Cardiac muscle cell (in vitro differentiated cells and primary cell): ENCODE data around the gene KRT77. TPM values are rescaled to one million over a fixed set of nuclear protein-coding genes. Genes with fewer than 3 reads are reported as not detected.

Experiments used
- DNase-seq, 2 donors: peaks; one replicate each; pipeline versions ENCODE4 v3.0.0 to v3.0.0-alpha.2; 2010 to 2017; ENCODE audit warnings: low read depth in 1 of 2, low spot score in 1 of 2
- H3K27ac ChIP-seq: fragments of 200-600 bp; sonication (generic); 2 replicates; pipeline ENCODE4 v1.5.1; 2016
- H3K27me3 ChIP-seq: fragments of 200-600 bp; sonication (generic); 2 replicates; pipeline ENCODE4 v1.6.0; 2016; ENCODE audit warnings: control low read depth
- H3K36me3 ChIP-seq: fragments of 200-600 bp; sonication (generic); 2 replicates; pipeline ENCODE4 v1.5.1; 2016; ENCODE audit warnings: control low read depth
- H3K4me1 ChIP-seq: fragments of 200-600 bp; sonication (generic); 2 replicates; pipeline ENCODE4 v1.8.1; 2017; ENCODE audit warnings: low read depth, mild to moderate bottlenecking, mixed run types
- H3K4me3 ChIP-seq: fragments of 200-600 bp; sonication (generic); 2 replicates; pipeline ENCODE4 v1.5.1; 2016; ENCODE audit warnings: mild to moderate bottlenecking
- H3K9me3 ChIP-seq: fragments of 200-600 bp; sonication (generic); 2 replicates; pipeline ENCODE4 v1.5.1; 2017; ENCODE audit warnings: low read depth, mild to moderate bottlenecking, control low read depth
- CTCF ChIP-seq: IDR thresholded peaks from 2 replicates; pipeline ENCODE4 v1.5.1; 2012; ENCODE audit warnings: low read depth, mild to moderate bottlenecking, low read length
- polyA plus RNA-seq: library from polyadenylated mRNA; unstranded; fragments of >200 nt; fragmentation: Nextera tagmentation; extraction: Ambion mirVana; gene quantifications from 2 replicates; pipeline ENCODE4 v1.2.1, GENCODE V29; 2016
- total RNA-seq: library from RNA; depleted of rRNA; stranded (reverse); fragments of >200 nt; gene quantifications from 2 replicates; pipeline ENCODE4 v1.2.3, GENCODE V29; 2016

KRT77 gene
- total and polyA plus RNA-seq, 2 experiments from 2014 or later, result not detected

GRCh38 chr12:52693261-52693660 lies 10.1 kb downstream of the KRT77 start:
- Histone ChIP-seq H3K4me3 (no peak overlapping the region), H3K27ac (no peak overlapping the region), H3K9me3 (no peaks in the 10 kb centered on the region), H3K4me1 (peaks cover 3% of the 10 kb centered on the region), H3K27me3 (peaks cover 44% of the 10 kb centered on the region), H3K36me3 (no peaks in the 10 kb centered on the region)
- no peak for TF ChIP-seq CTCF
- no peak for DNase-seq

- TF ChIP-seq CTCF, result peak; percentile 13
These were observed 11.1 kb downstream of the KRT77 start for GRCh38 chr12:52692254-52692653.

GRCh38 chr12:52691841-52692150 lies 11.5 kb downstream of the KRT77 start:
- H3K4me1 ChIP-seq, result no peaks in the 10 kb centered on the region
- no peaks in the 10 kb centered on the region for H3K36me3 ChIP-seq
- no peaks in the 10 kb centered on the region for H3K9me3 ChIP-seq
- H3K27ac ChIP-seq, result no peak overlapping the region
- no peak for DNase-seq
- TF ChIP-seq CTCF, result no peak
- H3K27me3 ChIP-seq, result peaks cover 58% of the 10 kb centered on the region
- H3K4me3 ChIP-seq, result no peak overlapping the region

More at GRCh38 chr12:52692254-52692653, 11.1 kb downstream of the KRT77 start:
- H3K36me3 ChIP-seq, result no peaks in the 10 kb centered on the region
- no peaks in the 10 kb centered on the region for H3K9me3 ChIP-seq
- peaks cover 54% of the 10 kb centered on the region for H3K27me3 ChIP-seq
- peak in 1 of 2 donors; percentile 52 for DNase-seq
- no peak overlapping the region for H3K4me3 ChIP-seq
- H3K27ac ChIP-seq, result no peak overlapping the region
- no peaks in the 10 kb centered on the region for H3K4me1 ChIP-seq

- peak overlapping the region; percentile 4 for H3K4me3 ChIP-seq
- no peaks in the 10 kb centered on the region for H3K36me3 ChIP-seq
- H3K9me3 ChIP-seq, result no peaks in the 10 kb centered on the region
- peaks cover 64% of the 10 kb centered on the region for H3K27me3 ChIP-seq
- peak in 1 of 2 donors; percentile 47 for DNase-seq
- TF ChIP-seq CTCF, result no peak
- H3K4me1 ChIP-seq, result no peaks in the 10 kb centered on the region
- H3K27ac ChIP-seq, result no peak overlapping the region
These were observed 12.1 kb downstream of the KRT77 start for GRCh38 chr12:52691076-52691840.

- Histone ChIP-seq H3K9me3 (no peaks in the 10 kb centered on the region), H3K27me3 (peaks cover 71% of the 10 kb centered on the region), H3K4me3 (peak overlapping the region; percentile 4), H3K36me3 (no peaks in the 10 kb centered on the region), H3K4me1 (no peaks in the 10 kb centered on the region), H3K27ac (no peak overlapping the region)
- no peak for DNase-seq
- TF ChIP-seq CTCF, result no peak
These were observed 12.8 kb downstream of the KRT77 start for GRCh38 chr12:52690351-52691075.
